ENCODE measurements around the gene NEURL1. TPM values are rescaled to one million over a fixed set of nuclear protein-coding genes. Genes with fewer than 3 reads are reported as not detected.

Gene NEURL1
- polyA plus RNA-seq, 3 donors = 3.0 to 17.2 (median 3.3) TPM

GRCh38 chr10:103514244-103514643 lies 20.7 kb downstream of the NEURL1 start:
- Histone ChIP-seq H3K9ac (ENCODE audit: insufficient read depth, low read length, poor library complexity, severe bottlenecking) (no peak overlapping the region), H3K27ac (ENCODE audit: low read depth in 1 of 2, low read length in 2 of 2) (no peak overlapping the region), H3K4me1 (ENCODE audit: control insufficient read depth in 1 of 2, insufficient read depth in 2 of 2, low read length in 2 of 2) (peaks cover 2 to 11% of the 10 kb centered on the region in 2 donors), H2AFZ (ENCODE audit: insufficient read depth, low read depth, low read length, poor library complexity, severe bottlenecking) (no peak overlapping the region), H3K27me3 (ENCODE audit: control insufficient read depth in 2 of 2, insufficient read depth in 2 of 2, low read length in 2 of 2) (no peaks in the 10 kb centered on the region), H3K4me2 (replicated peaks; ENCODE audit: extremely low read depth, low read length, poor library complexity, severe bottlenecking) (no peak overlapping the region), H4K20me1 (ENCODE audit: insufficient read depth, low read length) (no peaks in the 10 kb centered on the region), H3K36me3 (replicated peaks in 1 of 2; ENCODE audit: control insufficient read depth in 1 of 2, insufficient read depth in 2 of 2, low read length in 2 of 2) (no peaks in the 10 kb centered on the region), H3K4me3 (replicated peaks in 1 of 3; ENCODE audit: low read depth in 2 of 3, low read length in 3 of 3) (no peak overlapping the region), H3K79me2 (ENCODE audit: insufficient read depth, low read length) (no peaks in the 10 kb centered on the region), H3K9me3 (replicated peaks in 1 of 2; ENCODE audit: control insufficient read depth in 1 of 2, insufficient read depth in 1 of 2, low read length in 2 of 2) (no peaks in the 10 kb centered on the region)
- Mint-ChIP-seq H3K36me3 (no peaks in the 10 kb centered on the region), H3K4me1 (peaks cover 10% of the 10 kb centered on the region), H3K9me3 (peaks cover 0 to 2% (median 0%) of the 10 kb centered on the region in 7 donors), H3K4me3 (no peak overlapping the region), H3K27ac (peak overlapping the region in 2 of 7 donors; percentile 14 to 73), H3K27me3 (ENCODE audit: low read depth in 3 of 3) (peaks cover 2 to 3% (median 3%) of the 10 kb centered on the region in 3 donors)
- DNase-seq = no peak
- TF ChIP-seq CTCF (IDR thresholded peaks at IDR 0.05) = no peak
- intact Hi-C loops (cut with micrococcal nuclease) = no loop called here
- WGBS (ENCODE audit: insufficient coverage) = no CpG with 5 or more reads among the region's 5 CpGs

GRCh38 chr10:103517234-103518085 lies 24.0 kb downstream of the NEURL1 start:
- H3K27me3 ChIP-seq (ENCODE audit: control insufficient read depth in 2 of 2, insufficient read depth in 2 of 2, low read length in 2 of 2) = no peaks in the 10 kb centered on the region
- H3K4me3 ChIP-seq (replicated peaks in 1 of 3; ENCODE audit: low read depth in 2 of 3, low read length in 3 of 3) = no peak overlapping the region
- H4K20me1 ChIP-seq (ENCODE audit: insufficient read depth, low read length) = no peaks in the 10 kb centered on the region
- TF ChIP-seq CTCF (IDR thresholded peaks at IDR 0.05) = no peak
- H3K9me3 ChIP-seq (replicated peaks in 1 of 2; ENCODE audit: control insufficient read depth in 1 of 2, insufficient read depth in 1 of 2, low read length in 2 of 2) = no peaks in the 10 kb centered on the region
- peaks cover 0 to 3% (median 2%) of the 10 kb centered on the region in 7 donors for H3K9me3 Mint-ChIP-seq
- 94% methylated on average over 5 of the region's 5 CpGs for WGBS (ENCODE audit: insufficient coverage)
- H3K4me3 Mint-ChIP-seq = no peak overlapping the region
- intact Hi-C loops (cut with micrococcal nuclease) = no loop called here
- peaks cover 7% of the 10 kb centered on the region for H3K4me1 Mint-ChIP-seq
- H3K27me3 Mint-ChIP-seq (ENCODE audit: low read depth in 3 of 3) = peaks cover 3 to 5% (median 4%) of the 10 kb centered on the region in 3 donors
- no peak overlapping the region for H3K9ac ChIP-seq (ENCODE audit: insufficient read depth, low read length, poor library complexity, severe bottlenecking)
- no peaks in the 10 kb centered on the region for H3K36me3 ChIP-seq (replicated peaks in 1 of 2; ENCODE audit: control insufficient read depth in 1 of 2, insufficient read depth in 2 of 2, low read length in 2 of 2)
- H3K36me3 Mint-ChIP-seq = no peaks in the 10 kb centered on the region
- no peak overlapping the region for H3K27ac ChIP-seq (ENCODE audit: low read depth in 1 of 2, low read length in 2 of 2)
- no peak overlapping the region for H2AFZ ChIP-seq (ENCODE audit: insufficient read depth, low read depth, low read length, poor library complexity, severe bottlenecking)
- H3K79me2 ChIP-seq (ENCODE audit: insufficient read depth, low read length) = no peaks in the 10 kb centered on the region
- DNase-seq = no peak
- H3K4me2 ChIP-seq (replicated peaks; ENCODE audit: extremely low read depth, low read length, poor library complexity, severe bottlenecking) = no peak overlapping the region
- no peak overlapping the region for H3K27ac Mint-ChIP-seq
- H3K4me1 ChIP-seq (ENCODE audit: control insufficient read depth in 1 of 2, insufficient read depth in 2 of 2, low read length in 2 of 2) = peaks cover 2 to 11% of the 10 kb centered on the region in 2 donors
